ENCODE data around the gene VCPKMT.
A peak's percentile ranks its signal among the peaks of the same experiment; 100 is the strongest.
"Not testable (repeated sequence)": the region's sequence is repeated elsewhere in the genome, so short reads cannot be mapped to it uniquely, and the experiment has no call there.

VCPKMT gene

GRCh38 chr14:50092006-50092555 lies 24.3 kb downstream of the VCPKMT start:
- DNase-seq: no peak

GRCh38 chr14:50091240-50091913 lies 25.0 kb downstream of the VCPKMT start:
- no peak for DNase-seq

DNA sequence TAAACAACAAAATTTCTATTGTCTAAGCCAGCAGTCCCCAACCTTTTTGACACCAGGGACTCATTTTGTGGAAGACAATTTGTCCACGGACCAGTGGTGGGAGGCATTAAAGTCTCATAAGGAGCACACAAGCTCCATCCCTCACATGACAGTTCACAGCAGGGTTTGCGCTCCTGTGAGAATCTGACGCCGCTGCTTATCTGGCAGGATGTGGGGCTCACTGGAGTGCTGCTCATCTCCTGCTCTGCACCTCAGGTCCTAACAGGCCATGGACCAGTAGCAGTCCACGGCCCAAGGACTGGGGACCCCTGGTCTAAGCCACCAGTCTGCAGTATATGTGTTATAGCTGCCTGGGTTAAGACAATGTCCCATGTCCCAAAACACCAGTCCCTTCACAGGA lies 27.2 kb downstream of the VCPKMT start:
- DNase-seq: no peak

GRCh38 chr14:50088731-50089130 lies 27.6 kb downstream of the VCPKMT start:
- no peak for DNase-seq

- DNase-seq: no peak
Measured at GRCh38 chr14:50088117-50088515, 28.3 kb downstream of the VCPKMT start.

DNA sequence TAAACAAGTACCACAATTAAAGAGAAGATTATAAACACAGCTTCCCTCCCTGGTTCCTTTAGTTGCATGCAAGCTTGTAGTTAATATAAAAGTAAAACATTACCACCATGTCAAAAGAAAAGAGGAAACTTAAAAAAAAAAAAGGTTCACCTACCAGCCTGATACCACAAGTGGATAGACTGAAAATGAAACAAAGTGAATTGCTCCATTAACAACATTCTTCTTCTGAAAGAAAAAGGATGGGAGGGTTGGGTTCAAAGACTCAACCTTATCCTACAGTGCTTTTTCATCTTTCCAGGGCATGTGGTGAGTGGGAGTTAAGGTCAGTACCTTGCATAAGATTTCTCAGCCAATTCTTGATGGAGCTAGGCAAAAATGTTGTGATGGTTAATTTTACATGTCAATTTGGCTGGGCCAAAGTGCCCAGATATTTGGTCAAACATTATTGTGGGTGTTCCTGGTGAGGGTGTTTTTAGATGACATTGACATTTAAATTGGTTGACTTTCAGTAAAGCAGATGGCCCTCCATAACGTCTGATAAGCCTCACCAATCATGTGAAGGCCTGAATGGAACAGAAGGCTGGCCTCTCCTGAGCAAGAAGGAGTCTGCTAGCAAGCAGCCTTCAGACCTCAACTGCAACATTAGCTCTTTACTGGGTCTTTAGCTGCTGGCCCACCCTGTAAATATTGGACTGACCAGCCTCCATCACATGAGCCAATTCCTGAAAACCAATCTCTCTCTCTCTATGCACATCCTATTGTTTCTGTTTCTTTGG lies 28.8 kb downstream of the VCPKMT start:
- DNase-seq: no peak

- DNase-seq: no peak
Measured at GRCh38 chr14:50086321-50086711, 30.1 kb downstream of the VCPKMT start.

DNA sequence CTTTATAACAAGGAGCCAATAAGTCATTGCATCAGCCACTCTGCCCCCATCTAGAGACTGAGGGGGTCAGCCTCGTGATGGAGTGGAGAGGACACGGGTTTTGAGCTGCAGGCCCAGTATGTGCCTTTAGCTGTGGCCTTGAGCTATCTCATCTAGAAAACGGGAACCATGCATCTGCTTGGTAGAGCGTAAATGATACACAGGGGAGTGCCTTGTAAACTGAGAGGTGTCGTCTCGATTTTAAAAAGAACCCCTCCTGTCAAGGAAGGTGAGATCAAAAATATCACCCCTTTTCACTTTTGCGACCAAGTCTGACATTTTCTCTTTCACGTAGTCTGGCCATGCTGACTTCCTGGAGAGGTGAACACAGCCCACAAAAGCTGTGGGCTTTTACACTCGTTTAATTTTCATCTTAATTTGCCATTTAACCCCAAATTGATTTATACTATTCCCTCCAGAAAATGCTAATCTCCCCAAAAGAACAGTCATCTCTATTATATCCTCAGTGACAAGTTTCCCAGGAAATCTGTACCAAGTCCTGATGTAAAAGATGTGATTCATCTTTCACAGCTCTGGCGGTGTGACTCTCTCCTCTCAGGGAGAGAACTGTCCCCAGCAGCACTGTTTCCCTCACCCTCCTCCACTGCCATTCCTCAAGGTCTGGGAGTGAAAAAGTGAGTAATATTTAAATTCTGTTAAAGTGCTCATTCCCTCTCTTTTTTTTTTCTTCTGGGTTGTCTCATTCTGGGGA lies 30.6 kb downstream of the VCPKMT start:
- DNase-seq: peak in 15 of 56 donors; percentile 1 to 61 (median 32)

DNA sequence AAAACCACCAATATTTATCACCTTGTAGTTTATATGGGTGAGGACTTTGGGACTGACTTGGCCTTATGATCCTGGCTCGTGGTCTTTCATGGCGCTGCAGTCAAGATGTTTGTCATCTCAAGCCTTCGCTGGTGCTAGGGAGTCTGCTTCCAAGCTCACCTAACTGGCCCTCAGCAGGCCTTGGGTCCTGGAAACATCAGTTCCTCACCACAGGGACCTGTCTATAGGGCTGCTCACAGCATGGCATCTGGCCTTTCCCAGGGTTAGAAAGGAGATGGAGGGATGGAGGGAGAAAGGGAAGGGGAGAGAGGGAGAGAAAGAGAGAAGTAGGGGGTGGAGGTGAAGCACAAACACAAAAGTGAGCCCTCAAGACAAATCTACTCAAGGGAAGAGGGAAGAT lies 31.7 kb downstream of the VCPKMT start:
- DNase-seq: no peak

- no peak for DNase-seq
Measured at GRCh38 chr14:50083467-50084337, 32.7 kb downstream of the VCPKMT start.

GRCh38 chr14:50082784-50083466 lies 33.4 kb downstream of the VCPKMT start:
- no peak for DNase-seq

GRCh38 chr14:50082308-50082742 lies 34.0 kb downstream of the VCPKMT start:
- DNase-seq: no peak

- not testable (repeated sequence) for DNase-seq
Measured at GRCh38 chr14:50079103-50079502, 37.3 kb downstream of the VCPKMT start.

DNA sequence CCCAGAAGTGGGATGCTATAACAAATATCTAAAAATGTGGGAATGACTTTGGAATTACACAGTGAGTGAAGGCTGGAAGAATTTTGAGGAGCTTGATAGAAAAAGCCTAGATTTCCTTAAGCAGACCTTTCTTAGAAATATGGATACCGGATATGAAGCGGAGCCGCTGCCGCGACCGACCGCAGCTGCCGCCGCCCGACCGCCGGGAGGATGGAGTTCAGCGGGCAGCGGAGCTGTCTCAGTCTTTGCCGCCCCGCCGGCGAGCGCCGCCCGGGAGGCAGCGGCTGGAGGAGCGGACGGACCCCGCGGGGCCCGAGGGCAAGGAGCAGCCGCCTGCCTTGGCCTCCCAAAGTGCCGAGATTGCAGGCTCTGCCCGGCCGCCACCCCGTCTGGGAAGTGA lies 42.7 kb downstream of the VCPKMT start:
- not testable (repeated sequence) for DNase-seq

- no peak for DNase-seq
Measured at GRCh38 chr14:50072395-50072794, 44.0 kb downstream of the VCPKMT start.

- no peak for DNase-seq
Measured at GRCh38 chr14:50070840-50071548, 45.4 kb downstream of the VCPKMT start.

DNA sequence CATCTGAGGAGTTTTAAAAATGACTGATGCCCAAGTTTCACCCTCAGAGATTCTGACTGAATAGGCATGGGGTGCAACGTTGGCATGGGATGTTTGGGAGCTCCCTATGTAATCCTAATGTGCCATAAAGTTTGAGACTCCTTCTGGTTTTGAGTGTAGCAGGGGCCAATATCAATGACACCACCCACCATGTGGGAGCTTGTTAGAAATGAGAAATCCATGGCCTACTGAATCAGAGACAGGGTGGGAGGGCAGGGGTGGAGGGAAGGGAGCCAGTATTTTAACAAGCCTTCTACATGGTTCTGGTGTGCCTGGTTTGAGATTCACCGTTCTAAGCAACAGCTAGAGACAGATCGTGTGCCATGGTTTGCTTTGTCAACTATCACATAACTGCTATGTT lies 46.1 kb downstream of the VCPKMT start:
- no peak for DNase-seq

DNA sequence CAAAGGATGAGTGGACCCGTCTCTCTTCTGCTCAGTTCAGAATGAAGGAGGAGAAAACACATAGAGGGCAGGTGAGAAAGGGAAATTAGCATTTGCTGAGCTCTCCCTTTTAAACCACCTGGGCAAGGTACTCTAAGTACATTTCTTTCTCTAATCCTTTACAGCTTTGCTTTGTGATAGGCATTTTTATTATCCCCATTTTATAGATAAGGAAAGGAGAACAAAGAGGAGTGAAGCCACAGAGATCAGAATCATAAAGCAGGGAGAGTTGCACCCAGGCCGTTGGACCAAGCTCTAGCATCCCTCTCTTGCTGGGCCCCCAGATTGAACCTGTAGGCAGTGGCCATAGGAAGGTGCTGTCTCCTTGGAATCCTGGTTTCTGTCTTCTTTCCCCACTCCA lies 47.0 kb downstream of the VCPKMT start:
- no peak for DNase-seq

- DNase-seq: no peak
Measured at GRCh38 chr14:50068496-50068895, 47.9 kb downstream of the VCPKMT start.
